WTC11 (cell line): Measurements from ENCODE around the gene PAQR8. TPM values are rescaled to one million over a fixed set of nuclear protein-coding genes. Genes with fewer than 3 reads are reported as not detected.

Experiments used
- ATAC-seq: fragments of 200-7000 bp; cut with Tn5 transposase; 2 replicates; pipeline ENCODE4 v1.10.0; 2021; ENCODE audit warnings: mild to moderate bottlenecking, moderate library complexity
- Bru-seq: library from RNA; stranded (reverse); fragments of 400-500 nt; gene quantifications from one replicate; lab custom pipeline; 2021; lab: Mats Ljungman, UMichigan
- CTCF ChIA-PET: fragments of 300-600 bp; sonication (Branson Sonifier 250); formaldehyde crosslinking; loops from one replicate; lab custom pipeline; 2021; ENCODE audit warnings: antibody characterized with exemption; lab: Charles Lee
- POLR2A ChIA-PET: fragments of 350-600 bp; sonication (Branson Sonifier 250); formaldehyde crosslinking; loops from one replicate; lab custom pipeline; 2021; ENCODE audit warnings: antibody characterized with exemption; lab: Charles Lee
- DNase-seq: peaks from one replicate; pipeline ENCODE4 v3.0.0; 2021; ENCODE audit warnings: low spot score
- H3K27ac Mint-ChIP-seq: 2 replicates; pipeline ENCODE4 v1.8.0; 2021; ENCODE audit warnings: mixed read lengths
- H3K27me3 Mint-ChIP-seq: 2 replicates; pipeline ENCODE4 v1.8.0; 2021; ENCODE audit warnings: low read depth, mild to moderate bottlenecking, moderate library complexity, mixed read lengths
- H3K36me3 Mint-ChIP-seq: 2 replicates; pipeline ENCODE4 v1.8.0; 2021; ENCODE audit warnings: mixed read lengths
- H3K4me1 Mint-ChIP-seq: 2 replicates; pipeline ENCODE4 v1.8.0; 2022; ENCODE audit warnings: mixed read lengths
- H3K4me3 Mint-ChIP-seq: 2 replicates; pipeline ENCODE4 v1.8.0; 2021; ENCODE audit warnings: mild to moderate bottlenecking, moderate library complexity, mixed read lengths
- H3K9me3 Mint-ChIP-seq: 2 replicates; pipeline ENCODE4 v1.8.0; 2021; ENCODE audit warnings: mixed read lengths
- AFF4 ChIP-seq: sonication (generic); formaldehyde crosslinking; IDR thresholded peaks from 2 replicates; pipeline ENCODE4 v1.8.1; 2023; ENCODE audit warnings: mild to moderate bottlenecking, missing genetic modification reagents, borderline replicate concordance
- CREB1 ChIP-seq: sonication (generic); formaldehyde crosslinking; IDR thresholded peaks from 2 replicates; pipeline ENCODE4 v1.8.0; 2023; ENCODE audit warnings: mild to moderate bottlenecking, missing genetic modification reagents
- CREM ChIP-seq: sonication (generic); formaldehyde crosslinking; IDR thresholded peaks from 2 replicates; pipeline ENCODE4 v1.8.1; 2022; ENCODE audit warnings: mild to moderate bottlenecking, missing genetic modification reagents, moderate library complexity
- ESRRA ChIP-seq: sonication (generic); formaldehyde crosslinking; IDR thresholded peaks from 2 replicates; pipeline ENCODE4 v1.8.1; 2022; ENCODE audit warnings: mild to moderate bottlenecking, missing genetic modification reagents, borderline replicate concordance
- ETV6 ChIP-seq: sonication (generic); formaldehyde crosslinking; IDR thresholded peaks from 2 replicates; pipeline ENCODE4 v1.8.1; 2022; ENCODE audit warnings: mild to moderate bottlenecking, missing genetic modification reagents
- HMGA2 ChIP-seq: fragments of 250-450 bp; sonication (Bioruptor Pico); IDR thresholded peaks from 2 replicates; pipeline ENCODE4 v1.4.0; 2021; ENCODE audit warnings: mild to moderate bottlenecking, moderate library complexity
- IRF2 ChIP-seq: sonication (generic); formaldehyde crosslinking; IDR thresholded peaks from 2 replicates; pipeline ENCODE4 v1.8.0; 2022; ENCODE audit warnings: low read depth, missing genetic modification reagents, borderline replicate concordance
- PRRX2 ChIP-seq: fragments of 250-450 bp; sonication (Bioruptor Pico); IDR thresholded peaks from 2 replicates; pipeline ENCODE4 v1.8.0; 2021; ENCODE audit warnings: mild to moderate bottlenecking
- SP1 ChIP-seq: sonication (generic); formaldehyde crosslinking; conservative IDR thresholded peaks from 2 replicates; pipeline ENCODE4 v1.8.1; 2022; ENCODE audit warnings: missing genetic modification reagents
- TP53 ChIP-seq: sonication (generic); formaldehyde crosslinking; IDR thresholded peaks from 2 replicates; pipeline ENCODE4 v1.8.1; 2023; ENCODE audit warnings: mild to moderate bottlenecking, missing genetic modification reagents
- USF2 ChIP-seq: sonication (generic); formaldehyde crosslinking; IDR thresholded peaks from 2 replicates; pipeline ENCODE4 v1.8.1; 2023; ENCODE audit warnings: mild to moderate bottlenecking, missing genetic modification reagents, moderate library complexity
- ZNF138 ChIP-seq: sonication (generic); formaldehyde crosslinking; conservative IDR thresholded peaks from 2 replicates; pipeline ENCODE4 v1.8.1; 2022; ENCODE audit warnings: mild to moderate bottlenecking, moderate library complexity, missing genetic modification reagents
- ZNF671 ChIP-seq: fragments of 250-450 bp; sonication (Bioruptor Pico); IDR thresholded peaks from 2 replicates; pipeline ENCODE4 v1.8.0; 2021; ENCODE audit warnings: mild to moderate bottlenecking
- long read RNA-seq, 3 experiments: library from RNA in 1 of 3; library from capped mRNA in 1 of 3; library from polyadenylated mRNA in 1 of 3; unstranded in 2 of 3; stranded (forward) in 1 of 3; transcript quantifications; one replicate each; pipeline ENCODE4 v2.0.0, GENCODE V29; 2021
- total RNA-seq: library from RNA; stranded (reverse); gene quantifications from 3 replicates; pipeline ENCODE4 v1.2.3, GENCODE V29; 2021
- TF ChIP-seq, protein P1 (sequence below): sonication (generic); formaldehyde crosslinking; IDR thresholded peaks from 2 replicates; pipeline ENCODE4 v1.8.1; 2023; ENCODE audit warnings: mild to moderate bottlenecking, missing genetic modification reagents, moderate library complexity
- TF ChIP-seq, protein P2 (sequence below): sonication (generic); formaldehyde crosslinking; IDR thresholded peaks from 2 replicates; pipeline ENCODE4 v1.8.0; 2022; ENCODE audit warnings: mild to moderate bottlenecking, missing genetic modification reagents
- TF ChIP-seq, protein P3 (sequence below): fragments of 250-450 bp; sonication (Bioruptor Pico); IDR thresholded peaks from 2 replicates; pipeline ENCODE4 v1.9.0; 2021; ENCODE audit warnings: moderate library complexity, mild to moderate bottlenecking, inconsistent platforms, borderline replicate concordance

Gene PAQR8
- 11.1 to 12.5 TPM (median 11.7 TPM) in 3 replicates for total RNA-seq
- percentile 81 among the genes with signal in this experiment for Bru-seq, nascent RNA
- long read RNA-seq, experiment 1, full-length matches to known transcripts: 42 of 51 reads
- long read RNA-seq, experiment 1, partial matches to known transcripts: 7 of 51 reads
- long read RNA-seq, experiment 1, other reads (novel, unspliced or antisense): 2 of 51 reads
- long read RNA-seq, experiment 2, full-length matches to known transcripts: 11 of 17 reads
- long read RNA-seq, experiment 2, partial matches to known transcripts: 6 of 17 reads
- long read RNA-seq, experiment 2, other reads (novel, unspliced or antisense): 0 of 17 reads
- long read RNA-seq, experiment 3: 0 reads

GRCh38 chr6:52361945-52362442, at the start of gene PAQR8:
Gene PAQR8 (plus strand): TSS chr6:52362151. CDS start chr6:52403214, 41,063 bp downstream.
- peak within 1 kb of the TSS; percentile 94 for H3K4me3 Mint-ChIP-seq
- POLR2A ChIA-PET: interaction anchor here (1.2 to 1.5 kb wide), 3 partner anchors 32 to 77 kb away, joined by 4 to 13 read pairs (median 5); partner anchors contain the start of gene MCM3
- peaks cover 34% of the 10 kb centered on the region for H3K4me1 Mint-ChIP-seq
- H3K9me3 Mint-ChIP-seq: no peaks in the 10 kb centered on the region
- peaks cover 32% of the 10 kb centered on the region for H3K27me3 Mint-ChIP-seq
- TF ChIP-seq, protein P1, sequence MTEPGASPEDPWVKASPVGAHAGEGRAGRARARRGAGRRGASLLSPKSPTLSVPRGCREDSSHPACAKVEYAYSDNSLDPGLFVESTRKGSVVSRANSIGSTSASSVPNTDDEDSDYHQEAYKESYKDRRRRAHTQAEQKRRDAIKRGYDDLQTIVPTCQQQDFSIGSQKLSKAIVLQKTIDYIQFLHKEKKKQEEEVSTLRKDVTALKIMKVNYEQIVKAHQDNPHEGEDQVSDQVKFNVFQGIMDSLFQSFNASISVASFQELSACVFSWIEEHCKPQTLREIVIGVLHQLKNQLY (CRISPR knock-in tag): 0 out of 2 replicates have a peak, but pooled peaks have one; percentile 51
- TF ChIP-seq HMGA2 (CRISPR knock-in tag) (no peak), ZNF138 (no peak), ETV6 (peak; percentile 62; the same call in 1 of the 2 replicates), SP1 (peak; percentile 49; the same call in 1 of the 2 replicates), TP53 (peak; percentile 5; the same call in 1 of the 2 replicates), PRRX2 (no peak), ZNF671 (CRISPR knock-in tag) (no peak), CREB1 (CRISPR knock-in tag) (no peak), ESRRA (CRISPR knock-in tag) (0 out of 2 replicates have a peak, but pooled peaks have one; percentile 26), IRF2 (CRISPR knock-in tag) (no peak), CREM (0 out of 2 replicates have a peak, but pooled peaks have one; percentile 68)
- TF ChIP-seq, protein P2, sequence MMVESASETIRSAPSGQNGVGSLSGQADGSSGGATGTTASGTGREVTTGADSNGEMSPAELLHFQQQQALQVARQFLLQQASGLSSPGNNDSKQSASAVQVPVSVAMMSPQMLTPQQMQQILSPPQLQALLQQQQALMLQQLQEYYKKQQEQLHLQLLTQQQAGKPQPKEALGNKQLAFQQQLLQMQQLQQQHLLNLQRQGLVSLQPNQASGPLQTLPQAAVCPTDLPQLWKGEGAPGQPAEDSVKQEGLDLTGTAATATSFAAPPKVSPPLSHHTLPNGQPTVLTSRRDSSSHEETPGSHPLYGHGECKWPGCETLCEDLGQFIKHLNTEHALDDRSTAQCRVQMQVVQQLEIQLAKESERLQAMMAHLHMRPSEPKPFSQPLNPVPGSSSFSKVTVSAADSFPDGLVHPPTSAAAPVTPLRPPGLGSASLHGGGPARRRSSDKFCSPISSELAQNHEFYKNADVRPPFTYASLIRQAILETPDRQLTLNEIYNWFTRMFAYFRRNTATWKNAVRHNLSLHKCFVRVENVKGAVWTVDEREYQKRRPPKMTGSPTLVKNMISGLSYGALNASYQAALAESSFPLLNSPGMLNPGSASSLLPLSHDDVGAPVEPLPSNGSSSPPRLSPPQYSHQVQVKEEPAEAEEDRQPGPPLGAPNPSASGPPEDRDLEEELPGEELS (CRISPR knock-in tag): 0 out of 2 replicates have a peak, but pooled peaks have one; percentile 77
- TF ChIP-seq, protein P3, sequence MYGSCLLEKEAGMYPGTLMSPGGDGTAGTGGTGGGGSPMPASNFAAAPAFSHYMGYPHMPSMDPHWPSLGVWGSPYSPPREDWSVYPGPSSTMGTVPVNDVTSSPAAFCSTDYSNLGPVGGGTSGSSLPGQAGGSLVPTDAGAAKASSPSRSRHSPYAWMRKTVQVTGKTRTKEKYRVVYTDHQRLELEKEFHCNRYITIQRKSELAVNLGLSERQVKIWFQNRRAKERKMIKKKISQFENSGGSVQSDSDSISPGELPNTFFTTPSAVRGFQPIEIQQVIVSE: no peak
- TF ChIP-seq, all 79 proteins: peak for 7
- ATAC-seq (peak; percentile 71), DNase-seq (peak; percentile 56)
- Mint-ChIP-seq H3K36me3 (0 out of 2 replicates have a peak, but pooled peaks cover 2% of the 10 kb centered on the region), H3K27ac (peak within 1 kb of the TSS; percentile 6; the same call in 1 of the 2 replicates)
- CTCF ChIA-PET: interaction anchor here (0.7 to 2.5 kb wide), 5 partner anchors 15 to 104 kb away, joined by 3 to 21 read pairs (median 3); partner anchors contain the start of gene MCM3

- Mint-ChIP-seq H3K36me3 (no peaks in the 10 kb centered on the region), H3K9me3 (no peaks in the 10 kb centered on the region), H3K4me3 (no peak overlapping the region), H3K27ac (no peak overlapping the region)
- CTCF ChIA-PET: no interaction called here
- TF ChIP-seq ZNF138 (no peak), AFF4 (CRISPR knock-in tag) (no peak), USF2 (no peak), CREM (no peak)
- TF ChIP-seq, all 79 proteins: peak for 0
- DNase-seq: no peak
- H3K4me1 Mint-ChIP-seq: peaks cover 15% of the 10 kb centered on the region
- POLR2A ChIA-PET: no interaction called here
- no peaks in the 10 kb centered on the region; the same call in 1 of the 2 replicates for H3K27me3 Mint-ChIP-seq
- no peak for ATAC-seq
Observed at GRCh38 chr6:52312461-52312860, 49.5 kb upstream of the PAQR8 start.
